Heart left ventricle (tissue), 16 donors: ENCODE measurements around the gene LRRC71. TPM values are rescaled to one million over a fixed set of nuclear protein-coding genes. Genes with fewer than 3 reads are reported as not detected.

Experiments used
- ATAC-seq, 4 donors: fragments of 200-7000 bp; cut with Tn5 transposase; one replicate each; pipeline ENCODE4 v1.9.1; 2020 to 2022; ENCODE audit warnings: moderate library complexity in 4 of 4, mild to moderate bottlenecking in 3 of 4, moderate number of reproducible peaks in 1 of 4
- DNase-seq, 5 donors: peaks; one replicate each; pipeline ENCODE4 v3.0.0-alpha.2; 2020
- H3K27ac ChIP-seq, 12 donors: fragments of 200-600 bp; sonication (generic) in 4 of 12; one replicate each; pipeline versions ENCODE4 v1.5.0 to v1.8.0; 2016 to 2022; ENCODE audit warnings: mild to moderate bottlenecking in 2 of 12
- H3K27me3 ChIP-seq, 9 donors: fragments of 200-600 bp; sonication (generic) in 2 of 9; one replicate each; pipeline versions ENCODE4 v1.5.1 to v1.8.0; 2016 to 2022; ENCODE audit warnings: mild to moderate bottlenecking in 3 of 9
- H3K36me3 ChIP-seq, 9 donors: fragments of 200-600 bp; sonication (generic) in 2 of 9; one replicate each; pipeline versions ENCODE4 v1.5.0 to v1.8.0; 2018 to 2022; ENCODE audit warnings: mild to moderate bottlenecking in 2 of 9
- H3K4me1 ChIP-seq, 12 donors: fragments of 200-600 bp; sonication (generic) in 4 of 12; one replicate each; pipeline versions ENCODE4 v1.5.0 to v1.8.0; 2016 to 2022; ENCODE audit warnings: mild to moderate bottlenecking in 3 of 12
- H3K4me3 ChIP-seq, 12 donors: fragments of 200-600 bp; sonication (generic) in 4 of 12; one replicate each; pipeline versions ENCODE4 v1.5.0 to v1.8.0; 2017 to 2022; ENCODE audit warnings: mild to moderate bottlenecking in 9 of 12, moderate library complexity in 4 of 12
- H3K9me3 ChIP-seq, 12 donors: fragments of 200-600 bp; sonication (generic) in 4 of 12; one replicate each; pipeline versions ENCODE4 v1.5.0 to v1.8.0; 2016 to 2022; ENCODE audit warnings: mild to moderate bottlenecking in 1 of 12
- POLR2A ChIP-seq, 2 donors: fragments of 450-650 bp; IDR thresholded peaks; one replicate each; pipeline ENCODE4 v1.6.1; 2017; ENCODE audit warnings: antibody characterized with exemption in 2 of 2, mild to moderate bottlenecking in 2 of 2, moderate library complexity in 2 of 2
- WGBS, 4 donors: extraction: QIAGEN DNeasy Blood & Tissue Kit in 2 of 4; methylation state at CpG; one replicate each; pipeline versions ENCODE4 v1.1.5 to v1.1.7; 2013 to 2018; 5-methylcytosine and 5-hydroxymethylcytosine counted together
- intact Hi-C, 10 donors: fragments of 100-400 bp; cut with DNase I; formaldehyde crosslinking; loops; one replicate each; pipeline versions ENCODE4 v1.11.1 to v1.14.2; 2022
- polyA plus RNA-seq, 2 donors: library from polyadenylated mRNA; stranded (reverse); fragments of 200-250 nt; gene quantifications; one replicate each; pipeline ENCODE4 v1.2.3, GENCODE V29; 2013
- total RNA-seq, 9 donors: library from RNA; depleted of rRNA in 2 of 9; stranded (reverse); fragments of >200 nt in 2 of 9; fragmentation: NEBNext Ultra II Directional in 3 of 9; extraction: Animal tissue kit (Norgen Biotek cat#: 25700) in 3 of 9; gene quantifications; one replicate each; pipeline versions ENCODE4 v1.1.0 to v1.2.4, GENCODE V29; 2016 to 2023
- TF ChIP-seq, protein P1 (sequence below), 12 donors: fragments of 200-600 bp; sonication (generic) in 4 of 12; IDR thresholded peaks; one replicate each; pipeline versions ENCODE4 v1.5.0 to v1.8.0; 2018 to 2022; ENCODE audit warnings: antibody characterized with exemption in 12 of 12, mild to moderate bottlenecking in 5 of 12
- donor health status: ischemic (EF 13 %, LVEDD 7.1; RV severe dilation, severe dysfunction).
- donor health status: healthy with polysubstance abuse.
- donor health status: DM: no; HTN: yes; CAD: no.
- donor health status: DM: no; HTN: no; CAD: no.
- donor health status: ischemic (EF 25% LVEDD 6.9; RV normal size, moderate dysfunction).
- donor health status: ischemic (EF 25% LVEDD 5.7; RV mildly dilated, moderate dysfunction).
- donor health status: healthy.
- donor health status: DM: yes; HTN: yes; CAD: no.
- donor health status: ischemic (EF 35%, LVEDD 5.7; RV mildly dilated, moderate dysfunction).
- donor health status: nonischemic (EF 11% LVEDD 7.7; RV severe dilation, severe dysfunction).
- donor health status: DM: yes; HTN: yes; CAD: no.
- donor health status: PGD.
- donor health status: ischemic (EF 29% LVEDD 5.4; RV normal size, mild dysfunction).
- donor health status: nonischemic (EF 23%, LVEDD 6.1; RV moderate dilation, normal function).

Gene LRRC71
- total and polyA plus RNA-seq, 11 donors = 0.06 to 0.42 (median 0.27) TPM; not detected in 8

DNA sequence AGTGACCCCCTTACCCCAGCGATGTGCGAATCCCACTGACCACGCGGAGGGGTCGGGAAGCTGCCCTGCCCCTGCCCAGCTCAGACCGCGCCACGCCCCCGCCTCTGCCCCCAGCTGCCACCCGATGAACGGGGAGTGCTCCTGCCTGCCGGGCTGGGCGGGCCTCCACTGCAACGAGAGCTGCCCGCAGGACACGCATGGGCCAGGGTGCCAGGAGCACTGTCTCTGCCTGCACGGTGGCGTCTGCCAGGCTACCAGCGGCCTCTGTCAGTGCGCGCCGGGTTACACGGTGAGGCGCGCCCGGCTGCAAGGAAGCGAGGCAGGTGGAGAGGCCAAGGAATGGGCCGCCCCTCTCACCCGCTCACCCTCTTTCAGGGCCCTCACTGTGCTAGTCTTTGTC is 11.9 kb upstream of the LRRC71 start:
- no peaks in the 10 kb centered on the region for H3K9me3 ChIP-seq
- H3K27ac ChIP-seq = no peak overlapping the region
- peak in 1 of 5 donors; percentile 47 for DNase-seq
- no peak overlapping the region for H3K4me3 ChIP-seq
- 62 to 71% (median 68%) methylated on average over 11 to 29 of the region's 29 CpGs for WGBS, 4 donors
- ATAC-seq = no peak
- H3K36me3 ChIP-seq = peaks cover 0 to 86% (median 49%) of the 10 kb centered on the region in 9 donors
- TF ChIP-seq, protein P1, sequence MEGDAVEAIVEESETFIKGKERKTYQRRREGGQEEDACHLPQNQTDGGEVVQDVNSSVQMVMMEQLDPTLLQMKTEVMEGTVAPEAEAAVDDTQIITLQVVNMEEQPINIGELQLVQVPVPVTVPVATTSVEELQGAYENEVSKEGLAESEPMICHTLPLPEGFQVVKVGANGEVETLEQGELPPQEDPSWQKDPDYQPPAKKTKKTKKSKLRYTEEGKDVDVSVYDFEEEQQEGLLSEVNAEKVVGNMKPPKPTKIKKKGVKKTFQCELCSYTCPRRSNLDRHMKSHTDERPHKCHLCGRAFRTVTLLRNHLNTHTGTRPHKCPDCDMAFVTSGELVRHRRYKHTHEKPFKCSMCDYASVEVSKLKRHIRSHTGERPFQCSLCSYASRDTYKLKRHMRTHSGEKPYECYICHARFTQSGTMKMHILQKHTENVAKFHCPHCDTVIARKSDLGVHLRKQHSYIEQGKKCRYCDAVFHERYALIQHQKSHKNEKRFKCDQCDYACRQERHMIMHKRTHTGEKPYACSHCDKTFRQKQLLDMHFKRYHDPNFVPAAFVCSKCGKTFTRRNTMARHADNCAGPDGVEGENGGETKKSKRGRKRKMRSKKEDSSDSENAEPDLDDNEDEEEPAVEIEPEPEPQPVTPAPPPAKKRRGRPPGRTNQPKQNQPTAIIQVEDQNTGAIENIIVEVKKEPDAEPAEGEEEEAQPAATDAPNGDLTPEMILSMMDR (IDR thresholded peaks at IDR 0.05) = no peak
- TF ChIP-seq POLR2A (IDR thresholded peaks at IDR 0.05) = no peak
- intact Hi-C loops = no loop called here
- peaks cover 0 to 27% (median 0%) of the 10 kb centered on the region in 9 donors for H3K27me3 ChIP-seq
- H3K4me1 ChIP-seq = peaks cover 0 to 61% (median 24%) of the 10 kb centered on the region in 12 donors

DNA sequence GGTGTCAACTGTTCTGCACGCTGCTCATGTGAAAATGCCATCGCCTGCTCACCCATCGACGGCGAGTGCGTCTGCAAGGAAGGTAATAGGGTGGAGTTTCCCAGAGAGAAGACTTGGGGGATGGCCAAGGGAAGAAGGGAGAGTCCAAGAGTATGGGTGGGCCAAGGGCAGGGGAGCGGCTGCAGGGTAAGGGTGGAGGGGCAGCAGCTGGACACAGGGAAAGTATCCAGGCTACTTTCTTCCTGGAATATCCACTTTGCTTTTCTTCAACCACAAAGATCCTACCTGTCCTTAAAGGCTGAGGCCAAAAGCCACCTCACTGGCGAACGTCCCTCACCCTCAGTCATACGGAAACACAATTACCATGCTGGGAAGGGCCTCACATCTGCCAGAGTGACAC is 11.5 kb upstream of the LRRC71 start:
- Histone ChIP-seq H3K4me1 (peaks cover 0 to 56% (median 20%) of the 10 kb centered on the region in 12 donors), H3K27me3 (peaks cover 0 to 27% (median 0%) of the 10 kb centered on the region in 9 donors), H3K36me3 (peaks cover 0 to 90% (median 53%) of the 10 kb centered on the region in 9 donors), H3K27ac (no peak overlapping the region), H3K9me3 (no peaks in the 10 kb centered on the region), H3K4me3 (no peak overlapping the region)
- no peak for TF ChIP-seq POLR2A (IDR thresholded peaks at IDR 0.05)
- TF ChIP-seq, protein P1 (IDR thresholded peaks at IDR 0.05) = no peak
- WGBS, 4 donors = 49 to 59% (median 56%) methylated on average over 10 of the region's 10 CpGs
- intact Hi-C loops = no loop called here
- no peak for ATAC-seq
- no peak for DNase-seq

DNA sequence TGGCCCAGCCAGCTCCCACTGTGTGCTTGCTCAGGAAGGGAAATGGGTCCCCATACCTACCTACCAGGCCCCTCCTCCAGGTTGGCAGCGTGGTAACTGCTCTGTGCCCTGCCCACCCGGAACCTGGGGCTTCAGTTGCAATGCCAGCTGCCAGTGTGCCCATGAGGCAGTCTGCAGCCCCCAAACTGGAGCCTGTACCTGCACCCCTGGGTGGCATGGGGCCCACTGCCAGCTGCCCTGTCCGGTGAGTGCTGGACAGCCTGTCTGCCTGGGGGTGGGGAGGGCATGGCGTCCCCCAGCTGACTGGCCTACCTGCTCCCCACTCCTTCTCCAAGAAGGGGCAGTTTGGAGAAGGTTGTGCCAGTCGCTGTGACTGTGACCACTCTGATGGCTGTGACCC is 10.8 kb upstream of the LRRC71 start:
- ATAC-seq (no peak), DNase-seq (peak in 1 of 5 donors; percentile 60)
- H3K27ac ChIP-seq = no peak overlapping the region
- H3K4me3 ChIP-seq = no peak overlapping the region
- TF ChIP-seq POLR2A (IDR thresholded peaks at IDR 0.05) = no peak
- TF ChIP-seq, protein P1 (IDR thresholded peaks at IDR 0.05) = no peak
- H3K36me3 ChIP-seq = peaks cover 0 to 93% (median 60%) of the 10 kb centered on the region in 9 donors
- intact Hi-C loops = no loop called here
- no peaks in the 10 kb centered on the region for H3K9me3 ChIP-seq
- H3K27me3 ChIP-seq = peaks cover 0 to 27% (median 0%) of the 10 kb centered on the region in 9 donors
- 81 to 93% (median 85%) methylated on average over 2 to 5 of the region's 5 CpGs for WGBS, 4 donors
- peaks cover 0 to 49% (median 14%) of the 10 kb centered on the region in 12 donors for H3K4me1 ChIP-seq

DNA sequence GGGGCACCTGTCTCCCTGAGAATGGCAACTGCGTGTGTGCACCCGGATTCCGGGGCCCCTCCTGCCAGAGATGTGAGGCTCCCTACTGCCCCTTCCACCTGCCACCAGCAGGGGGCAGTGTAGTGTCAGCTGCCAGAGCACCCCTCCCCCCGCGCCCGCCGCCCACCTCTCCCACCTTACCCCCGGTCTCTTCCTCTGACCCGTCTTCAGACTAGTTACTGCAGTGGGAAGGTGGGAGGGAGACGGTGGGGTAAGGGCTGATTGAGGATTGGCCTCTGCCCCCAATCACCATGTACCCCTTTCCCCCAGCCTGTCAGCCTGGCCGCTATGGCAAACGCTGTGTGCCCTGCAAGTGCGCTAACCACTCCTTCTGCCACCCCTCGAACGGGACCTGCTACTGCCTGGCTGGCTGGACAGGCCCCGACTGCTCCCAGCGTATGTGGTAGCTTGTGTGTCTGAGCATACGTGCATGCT is 10.1 kb upstream of the LRRC71 start:
- intact Hi-C loops = no loop called here
- H3K4me3 ChIP-seq = no peak overlapping the region
- H3K27ac ChIP-seq = no peak overlapping the region
- H3K9me3 ChIP-seq = no peaks in the 10 kb centered on the region
- 39 to 61% (median 51%) methylated on average over 16 to 18 of the region's 18 CpGs for WGBS, 4 donors
- DNase-seq = peak in 1 of 5 donors; percentile 60
- H3K27me3 ChIP-seq = peaks cover 0 to 27% (median 0%) of the 10 kb centered on the region in 9 donors
- H3K36me3 ChIP-seq = peaks cover 0 to 95% (median 67%) of the 10 kb centered on the region in 9 donors
- ATAC-seq = peak in 2 of 4 donors; percentile 17 to 30
- TF ChIP-seq, protein P1 (IDR thresholded peaks at IDR 0.05) = peak; percentile 66 to 87 (median 80)
- TF ChIP-seq POLR2A (IDR thresholded peaks at IDR 0.05) = no peak
- H3K4me1 ChIP-seq = peaks cover 0 to 42% (median 12%) of the 10 kb centered on the region in 12 donors
